Ishikawa (cell line): ENCODE measurements around the gene TMC3.

Experiments used
- CEBPB ChIP-seq: IDR thresholded peaks from 2 replicates; pipeline ENCODE4 v1.6.1; 2012
- CREB1 ChIP-seq: IDR thresholded peaks from 2 replicates; pipeline ENCODE4 v1.6.1; 2012; ENCODE audit warnings: low read depth
- EGR1 ChIP-seq: IDR thresholded peaks from 2 replicates; pipeline ENCODE4 v1.6.1; 2012
- EP300 ChIP-seq: IDR thresholded peaks from 2 replicates; pipeline ENCODE4 v1.6.1; 2012; ENCODE audit warnings: borderline replicate concordance
- FOXM1 ChIP-seq: IDR thresholded peaks from 2 replicates; pipeline ENCODE4 v1.6.1; 2012; ENCODE audit warnings: low read depth, borderline replicate concordance
- MAX ChIP-seq: IDR thresholded peaks from 2 replicates; pipeline ENCODE4 v1.6.1; 2012
- NFIC ChIP-seq: IDR thresholded peaks from 2 replicates; pipeline ENCODE4 v1.6.1; 2012
- RAD21 ChIP-seq: IDR thresholded peaks from 2 replicates; pipeline ENCODE4 v1.6.1; 2012; ENCODE audit warnings: low read depth
- REST ChIP-seq: IDR thresholded peaks from 2 replicates; pipeline ENCODE4 v1.6.1; 2012; ENCODE audit warnings: low read depth, mild to moderate bottlenecking
- TAF1 ChIP-seq: IDR thresholded peaks from 2 replicates; pipeline ENCODE4 v1.6.1; 2012; ENCODE audit warnings: low read depth, mild to moderate bottlenecking
- TCF12 ChIP-seq: IDR thresholded peaks from 2 replicates; pipeline ENCODE4 v1.6.1; 2012; ENCODE audit warnings: low read depth
- TEAD4 ChIP-seq: IDR thresholded peaks from 2 replicates; pipeline ENCODE4 v1.6.1; 2012
- YY1 ChIP-seq: IDR thresholded peaks from 2 replicates; pipeline ENCODE4 v1.6.1; 2012; ENCODE audit warnings: low read depth
- ZBTB7A ChIP-seq: IDR thresholded peaks from 2 replicates; pipeline ENCODE4 v1.6.1; 2012; ENCODE audit warnings: low read depth
- TF ChIP-seq, protein P1 (sequence below): IDR thresholded peaks from 2 replicates; pipeline ENCODE4 v1.6.1; 2012

The TMC3 gene

DNA sequence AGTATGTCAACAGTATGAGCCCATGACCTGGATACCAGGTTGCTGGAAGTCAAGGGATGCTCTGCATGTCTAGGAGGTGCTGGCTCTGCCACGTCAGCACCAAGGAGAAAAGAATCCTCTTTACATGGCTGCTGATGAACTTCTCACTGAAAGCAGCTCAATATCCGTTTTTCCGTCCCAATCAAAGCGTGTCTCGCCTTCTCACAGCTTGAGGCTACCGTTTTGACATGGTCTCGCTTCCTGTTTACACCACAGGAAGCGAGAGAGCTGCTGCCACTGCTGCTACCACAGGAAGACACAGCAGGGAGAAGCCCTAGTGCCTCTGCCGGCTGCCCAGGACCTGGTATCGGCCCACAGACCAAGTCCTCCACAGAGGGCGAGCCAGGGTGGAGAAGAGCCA is 77.3 kb downstream of the TMC3 start:
- TF ChIP-seq MAX (0 out of 2 replicates have a peak, but pooled peaks have one; percentile 8), EP300 (no peak)

- no peak for TF ChIP-seq MAX
- TF ChIP-seq, protein P1, sequence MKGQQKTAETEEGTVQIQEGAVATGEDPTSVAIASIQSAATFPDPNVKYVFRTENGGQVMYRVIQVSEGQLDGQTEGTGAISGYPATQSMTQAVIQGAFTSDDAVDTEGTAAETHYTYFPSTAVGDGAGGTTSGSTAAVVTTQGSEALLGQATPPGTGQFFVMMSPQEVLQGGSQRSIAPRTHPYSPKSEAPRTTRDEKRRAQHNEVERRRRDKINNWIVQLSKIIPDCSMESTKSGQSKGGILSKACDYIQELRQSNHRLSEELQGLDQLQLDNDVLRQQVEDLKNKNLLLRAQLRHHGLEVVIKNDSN = no peak
- no peak for TF ChIP-seq EP300
- TF ChIP-seq FOXM1 = no peak
- TF ChIP-seq TAF1 = no peak
- no peak for TF ChIP-seq YY1
- TF ChIP-seq RAD21 = no peak
- no peak for TF ChIP-seq NFIC
- no peak for TF ChIP-seq CEBPB
- no peak for TF ChIP-seq TEAD4
- TF ChIP-seq EGR1 = no peak
- TF ChIP-seq REST = no peak
- TF ChIP-seq ZBTB7A = no peak
- no peak for TF ChIP-seq TCF12
These were observed 77.8 kb downstream of the TMC3 start for GRCh38 chr15:81296186-81296585.

GRCh38 chr15:81295486-81296121 is 78.4 kb downstream of the TMC3 start:
- TF ChIP-seq, protein P1 = no peak
- TF ChIP-seq FOXM1 = no peak
- no peak for TF ChIP-seq CEBPB
- no peak for TF ChIP-seq YY1
- TF ChIP-seq CREB1 = no peak
- no peak for TF ChIP-seq TEAD4
- TF ChIP-seq NFIC = no peak
- no peak for TF ChIP-seq ZBTB7A
- TF ChIP-seq REST = no peak
- no peak for TF ChIP-seq MAX
- no peak for TF ChIP-seq EP300
- TF ChIP-seq TAF1 = no peak
- TF ChIP-seq RAD21 = no peak
- TF ChIP-seq EGR1 = no peak
- no peak for TF ChIP-seq TCF12

- no peak for TF ChIP-seq REST
- no peak for TF ChIP-seq CREB1
- no peak for TF ChIP-seq TEAD4
- no peak for TF ChIP-seq CEBPB
- no peak for TF ChIP-seq NFIC
- no peak for TF ChIP-seq FOXM1
- TF ChIP-seq ZBTB7A = no peak
- TF ChIP-seq TCF12 = no peak
- TF ChIP-seq YY1 = no peak
- TF ChIP-seq EP300 = no peak
- TF ChIP-seq TAF1 = no peak
- no peak for TF ChIP-seq EGR1
- TF ChIP-seq MAX = no peak
- no peak for TF ChIP-seq RAD21
- TF ChIP-seq, protein P1 = no peak
These were observed 79.5 kb downstream of the TMC3 start for GRCh38 chr15:81294516-81294880.
